ELF-1 (cell line): Measurements from ENCODE around the gene IFT88.
A peak's percentile ranks its signal among the peaks of the same experiment; 100 is the strongest.

Experiments
- DNase-seq: peaks from one replicate; pipeline ENCODE4 v3.0.0-alpha.2; 2016; ENCODE audit warnings: low read depth, low spot score

The IFT88 gene

GRCh38 chr13:20566468-20566897, 474 bp upstream of the IFT88 start:
- DNase-seq = peak; percentile 78

- DNase-seq = no peak
Measured at GRCh38 chr13:20567881-20568528, 1.0 kb downstream of the IFT88 start.

- no peak for DNase-seq
Measured at GRCh38 chr13:20570517-20570916, 3.6 kb downstream of the IFT88 start.

GRCh38 chr13:20571676-20572075, 4.7 kb downstream of the IFT88 start:
- no peak for DNase-seq

GRCh38 chr13:20573186-20573585, 6.2 kb downstream of the IFT88 start:
- no peak for DNase-seq

- no peak for DNase-seq
Measured at GRCh38 chr13:20573636-20574035, 6.7 kb downstream of the IFT88 start.

- DNase-seq = no peak
Measured at GRCh38 chr13:20579191-20579590, 12.2 kb downstream of the IFT88 start.

- no peak for DNase-seq
Measured at GRCh38 chr13:20580257-20580656, 13.3 kb downstream of the IFT88 start.

- DNase-seq = no peak
Measured at GRCh38 chr13:20582026-20582425, 15.1 kb downstream of the IFT88 start.

GRCh38 chr13:20583803-20584293, 16.9 kb downstream of the IFT88 start:
- DNase-seq = no peak

- DNase-seq = no peak
Measured at GRCh38 chr13:20585371-20585770, 18.4 kb downstream of the IFT88 start.

GRCh38 chr13:20588529-20589110, 21.7 kb downstream of the IFT88 start:
- DNase-seq = peak; percentile 30

GRCh38 chr13:20590561-20590960, 23.6 kb downstream of the IFT88 start:
- no peak for DNase-seq

- no peak for DNase-seq
Measured at GRCh38 chr13:20592606-20593005, 25.6 kb downstream of the IFT88 start.

- DNase-seq = no peak
Measured at GRCh38 chr13:20594280-20594679, 27.3 kb downstream of the IFT88 start.

- no peak for DNase-seq
Measured at GRCh38 chr13:20607015-20607414, 40.1 kb downstream of the IFT88 start.

- no peak for DNase-seq
Measured at GRCh38 chr13:20608438-20609020, 41.6 kb downstream of the IFT88 start.

- no peak for DNase-seq
Measured at GRCh38 chr13:20609145-20609544, 42.2 kb downstream of the IFT88 start.

- DNase-seq = no peak
Measured at GRCh38 chr13:20610006-20610405, 43.0 kb downstream of the IFT88 start.

GRCh38 chr13:20616059-20616797, 49.3 kb downstream of the IFT88 start:
- DNase-seq = no peak

- DNase-seq = no peak
Measured at GRCh38 chr13:20623000-20623399, 56.0 kb downstream of the IFT88 start.

- no peak for DNase-seq
Measured at GRCh38 chr13:20624213-20624612, 57.3 kb downstream of the IFT88 start.
